HL-60 (cell line): Measurements from ENCODE around the gene FSD1L.

Experiments used
- POLR2AphosphoS5 ChIP-seq: IDR thresholded peaks from 2 replicates; pipeline ENCODE4 v1.6.1; 2012; ENCODE audit warnings: low read depth
- REST ChIP-seq: IDR thresholded peaks from 2 replicates; pipeline ENCODE4 v1.6.1; 2012; ENCODE audit warnings: low read depth; ENCODE audit not compliant: insufficient replicate concordance
- TF ChIP-seq, protein P1 (sequence below): IDR thresholded peaks from one replicate; pipeline ENCODE4 v1.5.1; 2011; ENCODE audit warnings: low read length, control low read depth, inconsistent platforms; ENCODE audit not compliant: insufficient read depth

GRCh38 chr9:105483618-105484017 is 35.8 kb downstream of the FSD1L start:
- TF ChIP-seq, protein P1, sequence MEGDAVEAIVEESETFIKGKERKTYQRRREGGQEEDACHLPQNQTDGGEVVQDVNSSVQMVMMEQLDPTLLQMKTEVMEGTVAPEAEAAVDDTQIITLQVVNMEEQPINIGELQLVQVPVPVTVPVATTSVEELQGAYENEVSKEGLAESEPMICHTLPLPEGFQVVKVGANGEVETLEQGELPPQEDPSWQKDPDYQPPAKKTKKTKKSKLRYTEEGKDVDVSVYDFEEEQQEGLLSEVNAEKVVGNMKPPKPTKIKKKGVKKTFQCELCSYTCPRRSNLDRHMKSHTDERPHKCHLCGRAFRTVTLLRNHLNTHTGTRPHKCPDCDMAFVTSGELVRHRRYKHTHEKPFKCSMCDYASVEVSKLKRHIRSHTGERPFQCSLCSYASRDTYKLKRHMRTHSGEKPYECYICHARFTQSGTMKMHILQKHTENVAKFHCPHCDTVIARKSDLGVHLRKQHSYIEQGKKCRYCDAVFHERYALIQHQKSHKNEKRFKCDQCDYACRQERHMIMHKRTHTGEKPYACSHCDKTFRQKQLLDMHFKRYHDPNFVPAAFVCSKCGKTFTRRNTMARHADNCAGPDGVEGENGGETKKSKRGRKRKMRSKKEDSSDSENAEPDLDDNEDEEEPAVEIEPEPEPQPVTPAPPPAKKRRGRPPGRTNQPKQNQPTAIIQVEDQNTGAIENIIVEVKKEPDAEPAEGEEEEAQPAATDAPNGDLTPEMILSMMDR = no peak
- TF ChIP-seq REST = no peak
- no peak for TF ChIP-seq POLR2AphosphoS5
